ENCODE data around the gene FANCB. TPM values are rescaled to one million over a fixed set of nuclear protein-coding genes. Genes with fewer than 3 reads are reported as not detected.
A peak's percentile ranks its signal among the peaks of the same experiment; 100 is the strongest.

FANCB gene
- total RNA-seq, 2 donors from 2014 or later, result 1.4 to 4.1 TPM

DNA sequence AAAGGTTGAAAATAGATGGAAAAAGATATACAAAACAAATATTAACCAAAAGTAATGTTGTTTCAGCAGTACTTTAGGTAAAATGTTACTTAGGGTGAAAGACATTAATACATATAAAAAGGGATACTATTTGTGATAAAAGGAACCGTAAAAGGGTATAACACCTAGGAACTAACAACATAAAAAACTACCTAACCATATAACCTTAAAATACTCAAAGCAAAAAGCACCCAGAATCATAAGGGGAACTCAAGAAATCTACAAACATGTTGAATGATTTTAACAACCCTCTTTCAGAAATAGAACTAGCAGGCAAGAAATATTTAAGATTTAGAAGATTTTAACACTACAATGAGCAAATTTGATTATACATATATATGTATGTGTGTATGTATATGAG lies 11.8 kb upstream of the FANCB start:
- H3K36me3 Mint-ChIP-seq (ENCODE audit: low read depth), result no peaks in the 10 kb centered on the region
- no peak overlapping the region for H3K4me3 Mint-ChIP-seq
- ATAC-seq (no peak), DNase-seq (no peak)
- H3K27me3 Mint-ChIP-seq, result no peaks in the 10 kb centered on the region
- H3K27ac Mint-ChIP-seq, result peak overlapping the region; percentile 16
- no peaks in the 10 kb centered on the region for H3K9me3 ChIP-seq (ENCODE audit: control insufficient read depth, low read length, poor library complexity, severe bottlenecking)
- peaks cover 7% of the 10 kb centered on the region for H3K4me1 Mint-ChIP-seq

- Mint-ChIP-seq H3K27me3 (no peaks in the 10 kb centered on the region), H3K27ac (no peak overlapping the region), H3K36me3 (ENCODE audit: low read depth) (no peaks in the 10 kb centered on the region), H3K4me3 (no peak overlapping the region), H3K4me1 (peaks cover 4% of the 10 kb centered on the region)
- no peak for ATAC-seq
- H3K9me3 ChIP-seq (ENCODE audit: control insufficient read depth, low read length, poor library complexity, severe bottlenecking), result no peaks in the 10 kb centered on the region
- DNase-seq, result no peak
These were observed 11.0 kb upstream of the FANCB start for GRCh38 chrX:14883826-14884225.

DNA sequence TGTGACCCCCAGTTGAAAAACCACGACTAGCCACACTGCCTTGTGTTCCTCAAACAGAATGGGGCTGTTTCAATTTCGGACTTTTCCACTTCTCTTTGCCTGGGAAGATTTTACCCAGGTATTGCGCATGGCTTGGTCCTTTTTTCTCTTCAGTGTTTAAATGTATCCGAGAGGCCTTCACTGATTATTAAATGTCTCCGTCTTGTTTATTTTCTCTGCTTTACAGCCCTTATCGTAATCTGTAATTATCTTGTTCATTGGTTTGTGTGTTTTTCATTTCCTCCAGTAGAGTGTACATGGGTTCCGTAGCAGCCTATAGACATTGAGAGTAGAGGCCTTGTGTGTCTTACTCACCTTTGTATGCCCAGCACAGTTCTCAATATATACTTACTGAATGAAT lies 2.8 kb upstream of the FANCB start:
- no peak overlapping the region for H3K27ac Mint-ChIP-seq
- ATAC-seq (no peak), DNase-seq (no peak)
- no peak overlapping the region for H3K4me3 Mint-ChIP-seq
- no peaks in the 10 kb centered on the region for H3K4me1 Mint-ChIP-seq
- peaks cover 2% of the 10 kb centered on the region for H3K36me3 Mint-ChIP-seq (ENCODE audit: low read depth)
- H3K9me3 ChIP-seq (ENCODE audit: control insufficient read depth, low read length, poor library complexity, severe bottlenecking), result no peaks in the 10 kb centered on the region
- no peaks in the 10 kb centered on the region for H3K27me3 Mint-ChIP-seq

- ATAC-seq (no peak), DNase-seq (no peak)
- Mint-ChIP-seq H3K36me3 (ENCODE audit: low read depth) (peaks cover 2% of the 10 kb centered on the region), H3K4me3 (peak overlapping the region; percentile 91), H3K27me3 (no peaks in the 10 kb centered on the region), H3K27ac (peak overlapping the region; percentile 77), H3K4me1 (peaks cover 3% of the 10 kb centered on the region)
- H3K9me3 ChIP-seq (ENCODE audit: control insufficient read depth, low read length, poor library complexity, severe bottlenecking), result no peaks in the 10 kb centered on the region
These were observed 794 bp upstream of the FANCB start for GRCh38 chrX:14873676-14874049.

DNA sequence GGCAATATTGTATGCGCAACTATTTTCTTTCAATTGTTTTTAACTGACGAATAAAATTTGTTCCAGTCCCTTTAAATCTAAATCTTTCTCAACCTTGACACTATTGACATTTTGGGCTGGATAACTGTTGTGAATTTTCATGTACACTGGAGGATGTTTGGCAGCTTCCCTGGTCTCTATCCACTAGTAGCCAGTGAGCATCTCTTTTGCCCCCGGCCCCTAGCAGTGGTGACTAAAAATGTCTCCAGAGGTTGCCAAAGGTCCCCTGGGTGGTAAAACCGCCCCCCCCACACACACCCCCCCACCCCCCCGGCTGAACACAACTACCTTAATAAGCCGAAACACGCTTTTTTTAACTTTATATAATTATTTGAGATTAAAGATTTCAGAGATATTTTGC lies 514 bp downstream of the FANCB start:
- no peaks in the 10 kb centered on the region for H3K27me3 Mint-ChIP-seq
- DNase-seq (no peak), ATAC-seq (no peak)
- H3K4me1 Mint-ChIP-seq, result peaks cover 3% of the 10 kb centered on the region
- H3K36me3 Mint-ChIP-seq (ENCODE audit: low read depth), result peaks cover 2% of the 10 kb centered on the region
- H3K4me3 Mint-ChIP-seq, result peak overlapping the region; percentile 91
- H3K27ac Mint-ChIP-seq, result peak overlapping the region; percentile 77
- H3K9me3 ChIP-seq (ENCODE audit: control insufficient read depth, low read length, poor library complexity, severe bottlenecking), result no peaks in the 10 kb centered on the region

DNA sequence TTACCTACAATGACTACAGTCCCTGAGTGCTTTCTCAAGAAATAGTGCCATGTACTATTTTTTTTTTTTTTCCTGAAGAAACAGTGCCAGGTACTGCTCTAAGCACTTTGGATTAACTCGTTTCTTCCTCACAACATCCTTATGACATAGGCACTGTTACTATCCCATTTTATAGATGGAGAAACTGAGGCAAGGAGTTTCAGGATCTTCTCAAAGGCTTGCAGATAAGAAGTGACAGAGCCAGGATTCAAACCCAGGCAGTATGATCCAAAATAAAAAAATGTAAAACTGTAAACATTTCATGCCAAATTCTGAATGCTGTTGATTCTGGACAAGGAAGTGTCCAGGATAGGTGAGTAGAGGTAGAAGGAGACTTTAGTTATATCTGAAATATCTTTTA lies 1.1 kb downstream of the FANCB start:
- no peak overlapping the region for H3K27ac Mint-ChIP-seq
- ATAC-seq, result no peak

DNA sequence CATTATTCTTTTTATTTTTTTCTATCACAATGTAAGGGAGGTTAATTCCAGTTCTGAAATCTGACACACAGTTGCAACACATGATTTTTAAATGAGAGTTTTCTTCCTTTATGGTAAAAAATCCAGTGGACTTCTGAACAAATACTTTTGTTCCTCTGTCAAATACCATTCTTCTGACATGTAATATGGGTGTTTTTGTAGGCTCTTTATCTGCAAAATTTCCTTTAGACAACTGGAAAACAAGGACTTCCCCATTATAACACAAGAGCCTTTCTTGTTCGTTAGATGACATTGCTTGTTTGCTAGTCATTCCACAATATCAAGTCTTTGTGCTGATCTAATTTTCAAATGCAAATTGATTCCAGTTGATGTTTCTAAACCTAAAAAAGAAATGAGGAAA lies 7.7 kb downstream of the FANCB start:
- no peaks in the 10 kb centered on the region for H3K9me3 ChIP-seq (ENCODE audit: control insufficient read depth, low read length, poor library complexity, severe bottlenecking)
- Mint-ChIP-seq H3K27me3 (no peaks in the 10 kb centered on the region), H3K4me3 (no peak overlapping the region), H3K4me1 (peaks cover 3% of the 10 kb centered on the region), H3K27ac (no peak overlapping the region), H3K36me3 (ENCODE audit: low read depth) (no peaks in the 10 kb centered on the region)
- DNase-seq, result no peak
- ATAC-seq, result no peak

More for the DNA sequence above, 1.1 kb downstream of the FANCB start:
- no peaks in the 10 kb centered on the region for H3K27me3 Mint-ChIP-seq
- no peak for DNase-seq
- H3K4me1 Mint-ChIP-seq, result peaks cover 3% of the 10 kb centered on the region
- H3K36me3 Mint-ChIP-seq (ENCODE audit: low read depth), result peaks cover 2% of the 10 kb centered on the region
- no peaks in the 10 kb centered on the region for H3K9me3 ChIP-seq (ENCODE audit: control insufficient read depth, low read length, poor library complexity, severe bottlenecking)
- H3K4me3 Mint-ChIP-seq, result peak overlapping the region; percentile 58

DNA sequence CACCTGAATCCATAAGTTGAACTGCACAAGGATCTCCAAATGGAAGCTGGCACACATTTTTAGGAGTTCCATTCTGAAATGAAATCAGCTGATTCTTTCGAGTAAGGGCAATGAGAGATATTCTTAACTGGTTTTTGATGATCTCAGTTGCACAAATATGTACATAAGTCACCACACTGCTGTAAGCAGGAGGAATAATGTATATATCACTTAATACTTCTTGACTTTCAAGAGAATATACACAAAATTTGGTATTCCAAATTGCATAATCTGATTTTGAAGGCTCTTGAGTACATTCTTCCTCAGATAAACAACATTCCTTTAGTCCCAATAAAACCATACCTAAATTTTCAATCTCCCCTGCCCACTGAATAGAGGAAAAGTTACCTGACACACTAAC lies 8.2 kb downstream of the FANCB start:
- ATAC-seq (no peak), DNase-seq (no peak)
- H3K9me3 ChIP-seq (ENCODE audit: control insufficient read depth, low read length, poor library complexity, severe bottlenecking), result no peaks in the 10 kb centered on the region
- Mint-ChIP-seq H3K27me3 (no peaks in the 10 kb centered on the region), H3K27ac (no peak overlapping the region), H3K4me1 (peaks cover 3% of the 10 kb centered on the region), H3K4me3 (no peak overlapping the region), H3K36me3 (ENCODE audit: low read depth) (no peaks in the 10 kb centered on the region)

GRCh38 chrX:14851526-14851925 lies 21.3 kb downstream of the FANCB start:
- Mint-ChIP-seq H3K27ac (no peak overlapping the region), H3K27me3 (no peaks in the 10 kb centered on the region), H3K36me3 (ENCODE audit: low read depth) (peaks cover 3% of the 10 kb centered on the region), H3K4me1 (peaks cover 2% of the 10 kb centered on the region), H3K4me3 (no peak overlapping the region)
- H3K9me3 ChIP-seq (ENCODE audit: control insufficient read depth, low read length, poor library complexity, severe bottlenecking), result no peaks in the 10 kb centered on the region
- ATAC-seq (no peak), DNase-seq (no peak)

DNA sequence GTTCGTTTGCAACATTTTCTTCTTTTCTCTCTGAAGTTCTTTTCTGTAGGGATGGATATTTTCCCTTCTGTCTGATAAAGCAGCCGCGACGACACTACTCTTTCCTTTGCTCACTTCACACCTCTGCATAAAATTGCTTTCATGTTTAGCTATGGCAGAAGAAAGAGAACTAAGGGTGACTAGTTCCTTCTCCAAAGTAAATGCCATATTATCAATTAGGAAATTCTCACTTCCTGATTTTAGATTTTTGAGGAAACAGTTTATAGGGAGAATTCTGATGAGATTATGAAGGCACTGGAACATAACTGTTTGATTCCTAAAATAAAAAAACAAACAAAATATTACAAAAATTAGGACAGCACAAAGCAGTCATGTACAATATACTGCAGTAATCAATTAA lies 29.2 kb downstream of the FANCB start:
- no peaks in the 10 kb centered on the region for H3K27me3 Mint-ChIP-seq
- H3K4me3 Mint-ChIP-seq, result no peak overlapping the region
- no peaks in the 10 kb centered on the region for H3K9me3 ChIP-seq (ENCODE audit: control insufficient read depth, low read length, poor library complexity, severe bottlenecking)
- no peaks in the 10 kb centered on the region for H3K4me1 Mint-ChIP-seq
- no peak for ATAC-seq
- no peak overlapping the region for H3K27ac Mint-ChIP-seq
- DNase-seq, result no peak
- H3K36me3 Mint-ChIP-seq (ENCODE audit: low read depth), result no peaks in the 10 kb centered on the region

- H3K9me3 ChIP-seq (ENCODE audit: control insufficient read depth, low read length, poor library complexity, severe bottlenecking), result no peaks in the 10 kb centered on the region
- H3K4me1 Mint-ChIP-seq, result no peaks in the 10 kb centered on the region
- no peak overlapping the region for H3K27ac Mint-ChIP-seq
- no peaks in the 10 kb centered on the region for H3K27me3 Mint-ChIP-seq
- peaks cover 3% of the 10 kb centered on the region for H3K36me3 Mint-ChIP-seq (ENCODE audit: low read depth)
- ATAC-seq, result no peak
- H3K4me3 Mint-ChIP-seq, result no peak overlapping the region
- DNase-seq, result no peak
These were observed 35.7 kb downstream of the FANCB start for GRCh38 chrX:14837155-14837554.

- Mint-ChIP-seq H3K27ac (no peak overlapping the region), H3K36me3 (ENCODE audit: low read depth) (peaks cover 5% of the 10 kb centered on the region), H3K27me3 (no peaks in the 10 kb centered on the region), H3K4me1 (no peaks in the 10 kb centered on the region), H3K4me3 (no peak overlapping the region)
- ATAC-seq (no peak), DNase-seq (no peak)
- no peaks in the 10 kb centered on the region for H3K9me3 ChIP-seq (ENCODE audit: control insufficient read depth, low read length, poor library complexity, severe bottlenecking)
These were observed 40.3 kb downstream of the FANCB start for GRCh38 chrX:14832586-14832985.

DNA sequence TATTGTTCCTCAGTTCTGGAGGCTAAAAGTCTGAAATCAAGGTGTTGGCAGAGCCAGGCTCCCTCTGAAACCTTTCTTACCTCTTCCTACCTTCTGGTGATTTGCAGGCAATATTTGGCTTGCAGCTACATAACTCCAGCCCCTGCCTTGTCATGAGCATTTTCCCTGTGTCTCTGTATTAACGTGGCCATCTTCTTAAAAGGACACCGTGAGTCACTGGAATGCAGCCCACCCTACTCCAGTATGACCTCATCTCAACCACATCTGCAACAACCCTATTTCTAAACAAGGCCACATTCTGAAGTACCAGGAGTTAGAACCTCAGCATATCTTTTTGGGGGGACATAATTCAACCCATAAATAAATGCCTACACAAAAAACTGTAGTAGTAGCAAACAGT lies 40.7 kb downstream of the FANCB start:
- Mint-ChIP-seq H3K36me3 (ENCODE audit: low read depth) (peaks cover 5% of the 10 kb centered on the region), H3K27me3 (no peaks in the 10 kb centered on the region), H3K27ac (no peak overlapping the region), H3K4me3 (no peak overlapping the region), H3K4me1 (no peaks in the 10 kb centered on the region)
- ATAC-seq (no peak), DNase-seq (no peak)
- H3K9me3 ChIP-seq (ENCODE audit: control insufficient read depth, low read length, poor library complexity, severe bottlenecking), result no peaks in the 10 kb centered on the region

DNA sequence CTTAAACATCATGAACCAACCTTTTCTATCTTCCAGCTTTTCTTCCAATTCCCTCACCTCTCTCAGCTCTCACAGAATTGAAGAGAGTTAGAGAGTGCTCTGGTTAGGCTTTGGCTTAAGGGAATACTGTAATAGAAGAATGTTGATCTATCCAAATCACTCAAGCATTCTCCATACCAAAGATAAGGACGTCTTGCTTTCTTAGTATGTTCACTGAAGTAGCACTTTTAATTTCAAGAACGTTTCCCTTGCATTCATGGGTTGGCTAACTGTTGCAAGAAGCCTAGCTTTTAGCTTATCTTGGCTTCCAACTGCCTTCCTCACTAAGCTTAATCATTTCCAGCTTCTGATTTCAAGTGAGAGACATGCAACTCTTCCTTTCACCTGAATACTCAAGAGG lies 43.2 kb downstream of the FANCB start:
- Mint-ChIP-seq H3K27ac (no peak overlapping the region), H3K4me1 (no peaks in the 10 kb centered on the region), H3K36me3 (ENCODE audit: low read depth) (peaks cover 4% of the 10 kb centered on the region), H3K27me3 (no peaks in the 10 kb centered on the region), H3K4me3 (no peak overlapping the region)
- H3K9me3 ChIP-seq (ENCODE audit: control insufficient read depth, low read length, poor library complexity, severe bottlenecking), result no peaks in the 10 kb centered on the region
- DNase-seq (no peak), ATAC-seq (no peak)

DNA sequence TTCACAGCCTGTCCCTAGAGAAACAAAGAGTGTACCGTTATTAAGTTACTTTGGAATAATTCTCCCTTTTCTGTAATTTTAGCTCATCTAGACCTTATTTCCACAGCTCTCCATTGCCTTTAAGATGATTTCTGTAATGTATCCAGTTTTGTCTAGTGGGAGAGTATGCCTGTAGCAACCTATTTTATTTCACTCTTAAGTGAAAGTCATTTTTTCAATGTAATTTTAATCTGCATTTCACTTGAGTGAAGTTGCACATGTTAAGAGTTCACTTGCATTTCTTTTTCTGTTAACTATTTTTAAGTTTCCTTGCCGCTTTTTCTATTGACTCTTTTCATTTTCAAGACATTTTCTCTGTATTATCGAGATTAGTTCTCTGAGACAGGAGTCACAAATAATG lies 46.5 kb downstream of the FANCB start:
- Mint-ChIP-seq H3K27me3 (no peaks in the 10 kb centered on the region), H3K4me3 (no peak overlapping the region), H3K4me1 (no peaks in the 10 kb centered on the region), H3K27ac (no peak overlapping the region), H3K36me3 (ENCODE audit: low read depth) (no peaks in the 10 kb centered on the region)
- DNase-seq, result no peak
- no peak for ATAC-seq
- no peaks in the 10 kb centered on the region for H3K9me3 ChIP-seq (ENCODE audit: control insufficient read depth, low read length, poor library complexity, severe bottlenecking)
